Urothelium cell line (cell line): ENCODE results near the gene KBTBD7.
"Not testable (repeated sequence)": the region's sequence is repeated elsewhere in the genome, so short reads cannot be mapped to it uniquely, and the experiment has no call there.

Experiments
- DNase-seq: peaks from one replicate; pipeline ENCODE4 v3.0.0; 2011; ENCODE audit warnings: low spot score, mixed read lengths
- FAIRE-seq: peaks from 2 replicates; lab custom pipeline; 2011; peaks lifted over from hg19 to GRCh38; lab: Jason Lieb, UNC

Gene KBTBD7

GRCh38 chr13:41199079-41199478 is 4.7 kb upstream of the KBTBD7 start:
- DNase-seq (no peak), FAIRE-seq (no peak)

GRCh38 chr13:41196620-41197019 is 2.3 kb upstream of the KBTBD7 start:
- FAIRE-seq: no peak
- DNase-seq: no peak

- no peak for FAIRE-seq
- DNase-seq: no peak
These were observed 1.6 kb upstream of the KBTBD7 start for GRCh38 chr13:41196011-41196410.

- no peak for DNase-seq
- FAIRE-seq: no peak
These were observed 900 bp downstream of the KBTBD7 start for GRCh38 chr13:41193469-41193868.

GRCh38 chr13:41188584-41188983 is 5.8 kb downstream of the KBTBD7 start:
- no peak for DNase-seq
- FAIRE-seq: no peak

GRCh38 chr13:41186481-41186880 is 7.9 kb downstream of the KBTBD7 start:
- no peak for FAIRE-seq

GRCh38 chr13:41182231-41182630 is 12.1 kb downstream of the KBTBD7 start:
- DNase-seq: no peak
- FAIRE-seq: no peak

More at GRCh38 chr13:41186481-41186880, 7.9 kb downstream of the KBTBD7 start:
- no peak for DNase-seq

GRCh38 chr13:41179593-41180250 is 14.6 kb downstream of the KBTBD7 start:
- FAIRE-seq (no peak), DNase-seq (no peak)

GRCh38 chr13:41178040-41178439 is 16.3 kb downstream of the KBTBD7 start:
- no peak for DNase-seq
- no peak for FAIRE-seq

GRCh38 chr13:41177616-41178015 is 16.8 kb downstream of the KBTBD7 start:
- FAIRE-seq: no peak

GRCh38 chr13:41175576-41175975 is 18.8 kb downstream of the KBTBD7 start:
- not testable (repeated sequence) for FAIRE-seq, DNase-seq

More at GRCh38 chr13:41177616-41178015, 16.8 kb downstream of the KBTBD7 start:
- no peak for DNase-seq

GRCh38 chr13:41162151-41162550 is 32.2 kb downstream of the KBTBD7 start:
- FAIRE-seq: no peak

GRCh38 chr13:41159174-41159573 is 35.2 kb downstream of the KBTBD7 start:
- no peak for DNase-seq

More at GRCh38 chr13:41162151-41162550, 32.2 kb downstream of the KBTBD7 start:
- DNase-seq: no peak

GRCh38 chr13:41157048-41157717 is 37.2 kb downstream of the KBTBD7 start:
- DNase-seq (no peak), FAIRE-seq (no peak)

More at GRCh38 chr13:41159174-41159573, 35.2 kb downstream of the KBTBD7 start:
- no peak for FAIRE-seq

- FAIRE-seq (no peak), DNase-seq (no peak)
These were observed 37.7 kb downstream of the KBTBD7 start for GRCh38 chr13:41156620-41157019.

- no peak for FAIRE-seq
- DNase-seq: no peak
These were observed 40.3 kb downstream of the KBTBD7 start for GRCh38 chr13:41154042-41154441.

GRCh38 chr13:41152005-41152404 is 42.4 kb downstream of the KBTBD7 start:
- DNase-seq (no peak), FAIRE-seq (no peak)

- DNase-seq: no peak
These were observed 44.3 kb downstream of the KBTBD7 start for GRCh38 chr13:41150058-41150457.

GRCh38 chr13:41148419-41149283 is 45.7 kb downstream of the KBTBD7 start:
- FAIRE-seq: no peak
- DNase-seq: no peak

More at GRCh38 chr13:41150058-41150457, 44.3 kb downstream of the KBTBD7 start:
- FAIRE-seq: no peak

GRCh38 chr13:41145136-41145908 is 49.0 kb downstream of the KBTBD7 start:
- no peak for DNase-seq

GRCh38 chr13:41144576-41144975 is 49.8 kb downstream of the KBTBD7 start:
- DNase-seq (no peak), FAIRE-seq (no peak)

More at GRCh38 chr13:41145136-41145908, 49.0 kb downstream of the KBTBD7 start:
- FAIRE-seq: no peak
